GM03348 (cell line): ENCODE results near the gene IGIP.
A peak's percentile ranks its signal among the peaks of the same experiment; 100 is the strongest.

Experiments used
- DNase-seq: peaks from one replicate; pipeline ENCODE4 v3.0.0; 2012; ENCODE audit warnings: low spot score

IGIP gene

DNA sequence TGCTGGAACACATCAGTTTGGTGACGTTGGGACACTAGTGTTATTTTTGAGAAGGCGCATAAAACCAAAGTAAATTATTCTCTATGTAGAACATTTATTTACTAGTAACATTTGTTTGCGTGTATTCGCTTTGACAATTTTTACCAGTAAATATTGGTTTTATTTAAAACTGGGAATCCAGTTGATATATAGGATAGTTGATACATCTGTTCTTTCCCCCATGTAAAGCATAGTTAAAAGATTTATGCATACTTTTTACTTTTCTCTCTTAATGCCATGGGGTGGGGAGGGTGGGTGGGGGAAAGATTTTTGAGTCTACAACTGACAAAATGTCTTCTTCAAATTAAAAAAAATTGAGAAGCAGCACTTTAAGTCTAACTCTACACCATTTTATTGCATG, at the start of gene IGIP:
IGIP (plus strand) TSS at position 301 of the 400 bp plus-strand sequence. CDS start 2,540 bp downstream, outside the sequence.
- no peak for DNase-seq

DNA sequence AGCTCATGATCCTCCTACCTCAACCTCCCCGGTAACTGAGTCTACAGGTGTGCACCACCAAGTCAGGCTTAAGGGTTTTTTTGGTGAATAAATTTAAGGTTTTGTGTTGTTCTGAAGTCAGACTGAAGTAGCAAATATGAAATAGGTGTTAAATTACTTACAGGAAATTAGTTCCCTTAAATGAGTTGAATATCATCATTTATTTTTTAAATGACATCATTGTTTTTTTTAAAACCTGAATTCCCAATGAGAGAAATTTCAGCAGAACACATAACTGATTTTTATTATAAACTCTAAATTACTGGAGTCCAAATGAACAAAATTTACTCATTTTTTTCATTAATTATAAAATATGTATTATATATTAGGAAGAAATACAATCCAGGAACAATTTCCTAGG, 49.6 kb upstream of the IGIP start:
- no peak for DNase-seq

DNA sequence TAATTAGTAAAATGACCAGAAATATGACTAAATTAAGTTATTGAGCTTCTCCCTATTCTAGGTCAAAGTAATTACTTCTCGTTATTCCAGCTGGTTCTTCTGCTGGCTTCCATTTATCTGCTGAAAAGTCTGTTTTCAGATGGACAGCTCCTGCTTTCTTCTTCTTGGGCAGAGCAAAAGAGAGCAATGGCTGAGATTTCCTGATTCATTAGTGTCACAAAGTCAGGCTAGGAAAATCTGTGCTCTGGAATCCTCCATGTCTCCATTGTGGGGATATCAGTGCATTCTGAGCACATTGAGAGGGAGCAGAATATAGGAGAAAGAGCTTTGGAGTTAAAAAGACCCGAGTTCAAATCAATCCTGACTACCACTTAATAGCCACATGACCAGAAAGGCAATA, 48.9 kb upstream of the IGIP start:
- no peak for DNase-seq

DNA sequence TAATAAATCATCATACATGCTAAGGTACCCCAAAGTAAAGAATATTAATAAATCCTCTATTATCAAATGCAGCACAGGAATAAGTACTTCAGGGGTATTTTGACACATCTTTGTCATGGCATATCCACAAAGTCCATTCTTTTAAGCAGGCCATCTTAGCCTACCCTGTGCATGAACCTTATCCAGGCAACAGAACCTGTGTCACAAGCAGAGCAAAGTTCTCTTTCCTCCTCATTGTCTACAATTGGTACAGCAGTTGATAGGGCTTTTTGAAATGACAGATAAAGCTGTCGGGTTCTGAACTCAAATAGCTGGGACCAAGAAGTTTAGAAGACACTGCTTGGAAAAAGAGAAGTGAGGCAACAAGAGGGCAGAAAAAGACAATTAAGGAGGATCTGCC, 42.6 kb upstream of the IGIP start:
- no peak for DNase-seq

DNA sequence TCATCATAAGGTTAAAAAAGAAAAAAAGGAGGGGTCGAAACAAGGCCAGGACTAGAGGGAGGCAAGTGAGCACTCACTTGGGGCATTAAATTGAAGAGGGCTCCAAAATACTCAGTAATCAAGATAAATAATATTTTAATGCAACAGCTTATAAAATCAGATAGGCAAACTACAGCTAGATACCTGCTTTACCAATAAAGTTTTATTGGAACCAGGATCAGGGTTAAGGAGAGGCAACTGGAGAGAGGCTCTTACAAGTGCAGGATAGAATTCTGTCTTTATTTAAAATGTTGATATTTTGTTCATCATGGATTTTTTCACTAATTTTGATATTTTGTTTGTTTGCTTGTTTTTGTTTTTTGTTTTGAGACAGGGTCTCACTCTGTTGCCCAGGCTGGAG, 42.1 kb upstream of the IGIP start:
- DNase-seq: no peak

DNA sequence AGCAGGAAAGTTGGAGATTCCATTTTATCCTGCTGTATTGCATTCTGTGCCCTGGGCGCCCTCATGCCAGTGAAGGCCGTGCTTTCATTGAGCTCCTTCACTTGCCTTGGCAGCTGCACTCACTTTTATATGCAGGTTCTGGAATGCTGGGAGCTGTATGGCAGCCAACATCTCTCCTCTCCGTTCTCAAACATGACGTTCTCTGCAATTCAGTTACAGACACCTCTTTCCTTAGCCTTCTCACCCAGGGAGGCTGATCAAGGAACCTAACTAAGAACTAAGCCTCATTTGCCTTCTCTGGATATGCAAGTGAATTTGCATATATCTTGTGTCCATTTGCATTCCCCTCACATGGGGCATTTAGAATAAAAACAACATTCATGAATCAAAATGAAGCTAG, 41.2 kb upstream of the IGIP start:
- no peak for DNase-seq

DNA sequence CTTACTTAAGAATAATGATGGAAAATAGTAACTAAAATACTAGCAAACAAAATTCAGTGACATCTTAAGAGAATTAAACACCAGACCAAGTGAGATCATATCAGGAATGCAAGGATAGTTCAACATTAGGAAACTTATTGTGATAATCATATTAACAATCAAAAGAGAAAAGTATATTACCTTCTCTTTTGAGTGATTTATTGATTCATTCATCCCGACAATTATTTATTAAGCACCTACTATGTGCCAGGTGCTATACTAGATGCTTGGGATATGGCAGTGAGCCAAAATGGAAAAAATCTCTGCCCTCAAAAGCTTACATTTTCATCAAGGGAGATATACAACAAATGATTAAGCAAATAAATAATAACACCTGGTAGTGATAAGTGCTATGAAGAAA, 35.5 kb upstream of the IGIP start:
- no peak for DNase-seq

DNA sequence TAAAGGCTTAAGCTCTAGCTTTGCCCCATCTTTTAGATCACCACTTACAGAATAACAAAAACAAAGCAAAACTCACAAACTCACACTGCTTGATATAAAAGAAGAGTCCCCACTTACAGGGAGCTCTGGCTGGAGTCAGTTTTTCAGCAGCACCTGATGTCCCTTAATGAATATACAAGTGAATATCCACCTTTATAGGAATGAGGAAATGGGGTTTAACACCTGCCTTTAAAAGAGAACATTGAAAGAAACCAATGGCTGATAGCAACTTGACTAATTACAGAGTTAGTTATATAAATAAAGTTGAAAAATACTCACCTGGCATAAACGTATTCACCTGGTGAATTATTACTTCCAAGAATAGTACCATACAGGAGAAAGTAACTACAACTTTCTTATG, 32.6 kb upstream of the IGIP start:
- no peak for DNase-seq

DNA sequence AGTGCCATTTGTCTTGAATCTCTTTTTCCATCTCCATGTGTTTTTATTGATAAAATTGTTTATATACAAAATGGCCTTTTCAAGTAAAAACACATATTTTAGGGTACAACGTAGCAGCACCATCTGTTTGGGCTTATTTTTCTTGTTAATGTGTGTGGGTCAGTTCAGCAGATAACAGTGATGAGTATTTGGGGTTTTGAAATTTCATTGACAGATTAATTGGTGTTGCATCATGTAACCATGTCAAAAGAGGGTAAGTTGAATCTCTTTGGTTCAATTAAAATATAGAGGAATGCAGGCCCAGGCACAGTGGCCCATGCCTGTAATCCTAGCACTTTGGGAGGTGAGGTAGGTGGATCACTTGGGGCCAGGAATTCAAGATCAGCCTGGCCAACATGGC, 31.9 kb upstream of the IGIP start:
- no peak for DNase-seq

DNA sequence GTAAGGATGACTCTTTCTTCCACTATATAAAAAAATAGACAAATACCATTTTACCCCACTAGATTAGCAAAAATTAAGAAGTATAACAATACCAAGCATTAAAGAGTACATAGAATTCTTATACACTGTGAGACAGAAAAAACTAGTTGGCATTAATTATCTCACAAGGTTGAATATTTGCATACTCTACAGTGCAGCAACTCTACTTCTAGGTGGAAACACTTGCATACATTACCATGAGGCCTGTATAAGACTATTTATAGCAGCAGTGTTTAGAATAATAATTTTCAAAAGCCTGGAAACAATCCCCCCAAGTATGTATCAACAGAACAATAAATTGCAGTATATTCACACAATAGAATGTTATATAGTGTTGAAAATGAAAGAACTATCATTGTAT, 30.8 kb upstream of the IGIP start:
- no peak for DNase-seq

DNA sequence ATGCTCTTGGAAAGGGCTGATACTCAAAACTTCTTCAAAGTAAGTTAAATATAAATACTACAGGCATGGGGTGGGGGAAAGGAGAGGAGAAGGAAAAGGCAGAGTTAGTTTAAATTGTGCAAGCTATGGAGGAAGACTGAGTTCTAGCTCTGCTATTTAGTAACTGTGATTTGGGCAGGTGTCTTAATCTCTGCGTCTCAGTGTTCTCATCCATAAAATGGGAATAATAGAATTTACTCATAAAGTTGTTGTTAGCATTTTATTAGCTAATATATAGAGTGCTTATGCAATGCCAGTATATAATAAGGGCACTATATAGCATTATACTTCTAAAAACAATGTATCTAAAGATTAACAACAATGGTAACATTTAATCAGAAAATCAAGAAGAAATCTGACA, 24.6 kb upstream of the IGIP start:
- no peak for DNase-seq

DNA sequence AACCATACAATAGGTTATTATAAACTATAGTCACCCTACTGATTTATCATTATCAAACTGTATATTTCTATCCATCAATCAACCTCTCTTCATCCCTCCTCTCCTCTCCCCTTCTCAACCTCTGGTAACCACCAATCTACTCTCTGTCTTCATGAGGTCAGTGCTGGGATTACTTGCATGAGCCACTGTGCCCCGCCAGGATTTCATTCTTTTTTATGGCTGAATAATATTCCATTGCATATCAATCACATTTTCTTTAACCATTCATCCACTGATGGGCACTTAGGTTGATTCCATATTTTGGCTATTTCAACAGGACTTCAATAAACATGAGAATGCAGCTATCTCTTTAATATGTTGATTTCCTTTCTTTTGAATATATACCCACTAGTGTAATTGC, 22.6 kb upstream of the IGIP start:
- no peak for DNase-seq

DNA sequence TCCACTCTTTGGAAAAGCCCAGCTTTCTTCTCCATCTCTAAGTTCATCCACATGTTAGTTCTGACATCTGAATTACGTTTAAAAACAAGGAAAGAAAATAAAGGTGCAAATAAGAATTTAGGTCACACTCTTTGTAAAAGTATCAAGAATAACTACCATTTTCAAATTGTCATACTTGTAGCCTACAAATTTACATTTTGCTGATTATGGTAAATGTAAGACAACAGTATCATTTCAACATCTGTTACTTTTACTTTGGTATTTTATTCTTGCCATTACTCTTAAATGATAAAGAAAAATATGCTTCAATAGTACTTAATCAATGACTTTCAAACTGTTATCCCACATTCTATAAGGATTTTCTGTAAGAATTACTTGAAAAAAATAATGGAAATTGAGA, 21.6 kb upstream of the IGIP start:
- DNase-seq: no peak

DNA sequence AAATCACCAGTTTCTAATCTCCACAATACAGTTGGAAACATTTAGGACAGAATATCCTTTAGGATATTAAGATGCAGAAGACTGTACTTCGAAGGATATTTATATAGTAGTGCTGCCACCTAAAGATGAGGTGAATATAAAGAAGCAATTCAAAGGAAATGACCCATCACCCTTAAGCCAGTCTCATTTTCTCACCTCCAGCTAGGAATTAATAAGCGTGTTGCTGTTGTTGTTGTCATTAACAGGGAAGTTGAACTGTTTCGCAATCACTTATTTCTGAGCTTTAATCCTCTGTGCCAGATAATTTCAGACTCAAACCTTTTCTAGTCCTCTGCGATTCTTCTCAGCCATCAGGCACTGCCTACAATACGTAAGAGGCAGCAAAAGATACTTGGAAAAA, 19.6 kb upstream of the IGIP start:
- DNase-seq: no peak

DNA sequence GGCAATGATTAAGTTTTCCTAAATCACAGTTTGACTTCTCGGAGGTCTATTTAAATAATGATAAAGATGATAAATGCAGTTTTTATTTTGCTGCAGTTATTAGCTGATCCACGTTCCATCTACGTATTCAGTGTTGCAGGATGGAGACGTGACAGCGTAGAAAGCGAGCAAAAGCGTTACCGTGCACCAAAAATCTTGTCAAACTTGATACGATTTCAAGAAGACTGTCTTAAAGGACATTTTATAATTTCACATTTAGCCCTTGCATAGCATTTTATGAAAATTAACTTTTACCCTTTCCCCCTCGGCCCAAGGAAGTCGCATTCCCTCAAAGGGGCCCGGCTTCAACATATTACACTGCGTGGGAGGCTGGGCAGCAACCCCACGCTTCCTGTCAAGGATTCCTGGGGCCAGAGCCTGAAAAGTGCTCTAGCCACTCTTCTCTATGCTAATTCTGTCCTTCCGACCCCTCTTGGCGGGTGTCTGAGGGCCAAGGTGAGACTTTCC, 18.9 kb upstream of the IGIP start:
- DNase-seq: no peak

DNA sequence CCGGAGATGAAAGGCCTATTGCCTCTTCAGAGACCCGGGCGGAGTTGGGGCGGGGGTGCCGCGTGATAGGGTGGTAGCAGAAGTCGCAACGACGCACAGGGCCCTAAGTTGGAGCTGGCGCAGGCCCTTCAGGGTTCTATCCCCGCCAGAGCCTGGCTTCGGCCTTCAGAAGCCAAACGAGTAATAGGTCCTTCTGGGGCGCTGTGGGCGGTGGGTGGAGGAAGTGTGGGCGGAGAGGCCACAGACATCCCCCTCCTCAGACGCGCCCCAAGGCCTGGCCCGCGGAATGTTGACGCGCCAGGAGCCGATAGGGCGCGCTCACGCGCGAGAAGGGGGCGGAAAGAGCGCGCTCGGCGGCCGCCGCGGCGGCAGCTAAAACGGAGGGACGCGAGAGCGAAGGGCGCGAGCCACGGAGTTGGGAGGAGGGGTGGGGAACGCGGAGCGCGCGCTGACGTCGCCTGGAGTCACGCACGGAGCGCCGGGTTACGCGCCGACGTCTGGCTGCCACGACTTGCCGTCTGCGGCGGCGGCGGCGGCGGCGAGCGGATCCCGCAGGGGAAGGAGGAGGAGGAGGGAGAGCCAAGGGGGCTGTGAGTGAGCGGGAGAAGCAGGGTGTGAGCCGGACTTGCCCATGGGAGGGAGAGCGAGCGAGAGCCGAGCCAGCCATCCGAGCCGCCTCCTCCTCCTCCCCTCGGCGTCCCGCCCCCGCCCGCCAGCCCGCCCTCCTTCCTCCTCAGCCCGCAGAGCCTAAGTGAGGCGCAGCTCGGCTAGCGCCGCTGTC, 18.2 kb upstream of the IGIP start:
- peak; percentile 96 for DNase-seq

DNA sequence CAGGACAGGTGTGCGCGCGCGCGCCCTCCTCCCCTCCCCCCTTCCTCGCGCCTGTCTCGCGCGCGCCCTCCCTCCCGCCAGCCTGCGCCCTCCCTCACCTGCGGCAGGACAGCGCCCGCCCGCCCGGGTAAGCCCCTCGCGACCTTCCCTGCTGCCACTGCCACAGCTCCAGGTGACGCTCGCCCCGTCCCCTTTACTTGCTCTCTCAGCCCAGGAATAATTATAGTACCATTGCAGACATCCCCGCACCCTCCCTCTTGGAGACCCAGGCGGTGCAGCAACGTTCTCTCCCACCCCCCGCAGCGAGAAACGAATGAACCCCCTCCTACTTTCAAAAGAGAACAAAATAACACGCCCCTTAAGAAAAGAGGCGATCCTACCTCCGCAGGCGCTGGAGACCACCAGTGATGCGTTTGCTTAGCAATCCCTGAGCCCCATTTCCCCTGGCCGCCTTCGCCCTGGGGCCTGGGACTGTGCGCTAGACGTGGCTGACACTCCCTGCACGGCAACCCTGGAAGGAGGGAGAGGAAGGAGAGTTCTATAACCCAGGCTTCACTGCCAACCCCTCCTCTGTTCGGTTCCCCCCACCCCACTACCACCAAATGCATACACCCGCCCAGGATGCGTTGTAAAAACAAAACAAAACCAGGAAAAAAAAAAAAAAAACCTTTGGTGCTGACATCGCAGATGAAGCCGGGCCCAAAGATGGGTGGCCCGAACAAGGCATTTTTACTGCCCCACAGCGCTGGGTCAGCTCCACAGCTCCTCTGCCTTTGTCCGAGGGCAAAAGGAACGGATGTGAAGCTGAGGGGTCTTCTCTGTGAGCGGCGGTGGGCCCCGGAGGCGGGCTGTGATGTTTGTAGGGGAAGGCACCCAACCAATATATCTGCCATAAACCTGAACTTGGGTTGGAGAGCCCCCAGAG, 17.4 kb upstream of the IGIP start:
- DNase-seq: peak; percentile 35

DNA sequence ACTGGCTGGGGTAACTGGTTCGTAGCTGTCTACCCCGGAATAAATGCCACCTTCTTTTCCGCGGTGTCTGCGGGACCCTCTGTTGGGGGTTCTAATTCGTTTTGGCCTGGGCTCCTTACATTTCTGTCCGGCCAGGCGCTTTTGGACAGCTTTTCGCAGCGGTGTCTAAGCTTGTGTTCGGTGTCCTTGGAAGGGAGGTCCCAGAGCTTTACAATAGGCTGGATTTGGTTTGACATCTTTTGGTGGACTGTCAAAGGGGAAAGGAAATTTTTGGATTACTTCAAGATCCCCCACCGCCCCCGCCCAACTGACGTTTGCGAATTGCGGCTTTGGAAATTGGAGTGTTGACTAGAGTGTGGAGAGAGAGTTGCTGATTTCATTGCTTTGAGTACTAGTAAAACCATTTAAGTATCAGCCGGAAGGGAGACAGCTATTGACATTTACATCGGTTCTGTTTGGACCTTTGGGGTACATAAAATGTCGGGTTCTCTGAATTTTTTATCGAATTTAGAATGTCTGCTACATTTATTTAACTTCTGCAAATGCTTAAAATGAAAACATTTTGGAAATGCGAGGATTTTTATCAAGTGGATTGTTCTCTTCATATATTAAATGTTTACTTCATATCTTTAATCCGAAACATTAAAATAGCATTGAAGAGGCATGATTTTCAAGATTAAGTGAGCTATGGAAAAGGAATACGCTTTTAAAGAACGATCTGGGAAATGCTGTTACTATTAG, 16.5 kb upstream of the IGIP start:
- no peak for DNase-seq

DNA sequence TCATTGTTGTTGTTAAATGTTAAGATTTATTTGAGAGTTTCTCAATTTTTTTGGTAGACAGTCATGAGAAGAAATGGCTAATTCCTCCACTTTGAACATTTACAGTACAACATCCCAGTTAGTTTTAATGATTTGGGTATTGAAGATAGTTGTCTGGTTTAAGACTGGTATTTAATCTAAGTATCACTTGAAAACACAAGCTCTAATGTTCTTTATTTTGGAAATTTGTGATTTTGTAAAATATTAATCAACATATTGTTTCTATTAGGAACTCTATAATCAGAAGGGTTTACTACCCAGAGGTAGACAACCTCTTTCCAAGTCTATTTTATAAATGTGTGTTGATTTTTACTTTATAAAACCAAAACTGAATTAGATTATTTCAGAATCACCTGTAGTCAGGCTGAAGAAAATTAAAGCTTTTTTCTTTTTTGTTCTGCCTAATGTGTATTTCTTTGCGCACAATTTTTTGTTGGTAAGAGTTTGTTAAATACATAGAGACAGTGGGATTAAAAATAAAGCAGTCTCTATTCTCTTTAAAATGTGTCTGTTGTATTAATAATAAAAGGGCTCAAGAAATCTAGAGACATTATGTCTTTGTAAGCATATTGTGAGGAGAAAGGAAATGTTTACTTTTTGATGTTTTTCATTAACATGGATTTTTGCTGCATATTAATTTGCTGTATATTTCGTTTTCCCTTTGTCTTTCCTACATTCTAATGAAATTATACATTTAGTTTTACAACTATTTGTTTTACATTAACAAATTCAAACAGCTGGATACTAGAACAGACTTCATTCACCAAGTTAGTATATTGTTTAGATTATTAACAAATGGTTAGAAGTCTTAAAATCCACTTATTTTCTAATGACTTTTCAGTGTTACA, 15.7 kb upstream of the IGIP start:
- peak; percentile 49 for DNase-seq

DNA sequence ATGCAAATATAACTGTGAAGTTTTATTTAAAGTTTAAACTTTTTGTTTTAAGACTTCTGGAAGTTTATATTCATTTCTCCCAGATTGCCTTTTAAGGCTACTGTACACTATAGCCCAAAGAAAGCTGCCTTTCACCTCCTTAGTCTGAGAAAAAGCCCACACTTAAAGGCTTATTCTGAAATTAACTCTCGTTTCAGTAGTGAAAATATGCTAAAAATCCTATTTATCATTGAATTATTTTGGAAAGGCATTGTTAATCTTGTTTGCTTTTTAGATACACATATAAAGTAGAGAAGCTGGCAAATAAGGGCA, 15.1 kb upstream of the IGIP start:
- DNase-seq: no peak

DNA sequence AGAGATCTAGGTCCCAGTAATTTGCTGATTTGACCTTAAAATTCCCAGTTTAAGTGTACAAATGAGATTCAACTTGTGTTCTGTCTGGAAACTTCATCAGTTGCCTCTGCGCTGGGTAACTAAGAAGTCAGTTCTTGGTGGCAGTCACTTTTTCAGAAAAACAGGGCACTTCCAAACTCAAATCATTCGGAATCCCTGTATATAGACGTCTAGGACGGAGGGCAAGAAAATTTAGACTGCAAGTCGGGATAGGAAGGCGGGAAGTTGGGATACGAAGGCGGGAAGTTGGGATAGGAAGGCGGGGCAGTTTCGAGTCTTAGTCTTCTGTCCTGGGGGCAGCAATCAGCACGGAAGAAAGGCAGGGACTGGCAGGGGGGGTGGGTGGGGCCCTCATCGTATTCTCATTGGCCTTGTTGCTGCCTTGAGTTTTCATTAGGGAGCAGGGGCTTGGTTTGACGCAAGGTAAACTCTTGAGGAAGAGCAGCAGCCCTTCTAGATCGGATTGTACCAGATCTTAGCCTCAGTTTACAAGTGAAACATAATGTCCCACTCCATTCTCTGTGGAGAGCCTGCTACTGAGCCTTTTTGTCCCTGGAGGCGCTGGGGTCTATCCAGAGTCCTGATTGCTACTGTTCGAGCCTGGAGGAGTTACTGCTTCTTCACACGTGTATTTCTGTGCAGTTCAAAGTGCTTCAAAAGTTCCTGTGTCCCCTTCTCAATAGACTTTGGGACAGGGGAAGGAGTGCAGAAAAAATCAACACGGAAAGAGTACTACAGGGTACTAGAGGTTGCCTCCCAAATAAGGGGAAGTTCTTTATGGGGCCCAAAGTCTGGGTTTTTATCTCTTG, 14.5 kb upstream of the IGIP start:
- no peak for DNase-seq
